ENCODE measurements around the gene STIP1.

Gene STIP1

GRCh38 chr11:64204464-64204989 is 18.6 kb downstream of the STIP1 start:
- no peaks in the 10 kb centered on the region for H3K36me3 Mint-ChIP-seq
- H3K27ac Mint-ChIP-seq, result peak overlapping the region; percentile 68
- peaks cover 60% of the 10 kb centered on the region for H3K4me1 Mint-ChIP-seq
- peak overlapping the region; percentile 91 for H3K4me3 Mint-ChIP-seq
- no peaks in the 10 kb centered on the region for H3K9me3 Mint-ChIP-seq
- ATAC-seq (peak; percentile 44), DNase-seq (ENCODE audit: low spot score in 2 of 2) (peak in 1 of 2 donors; percentile 61)

GRCh38 chr11:64206457-64207255 is 20.7 kb downstream of the STIP1 start, which contains the start of gene FERMT3:
Gene FERMT3 (plus strand): TSS chr11:64206721. CDS start chr11:64207365, 644 bp downstream.
- peak within 1 kb of the TSS; percentile 96 for H3K27ac Mint-ChIP-seq
- ATAC-seq (peak; percentile 56), DNase-seq (ENCODE audit: low spot score in 2 of 2) (peak; percentile 54 to 83)
- no peaks in the 10 kb centered on the region for H3K36me3 Mint-ChIP-seq
- no peaks in the 10 kb centered on the region for H3K9me3 Mint-ChIP-seq
- peak within 1 kb of the TSS; percentile 91 for H3K4me3 Mint-ChIP-seq
- H3K4me1 Mint-ChIP-seq, result peaks cover 66% of the 10 kb centered on the region

- no peaks in the 10 kb centered on the region for H3K36me3 Mint-ChIP-seq
- peak overlapping the region; percentile 91 for H3K4me3 Mint-ChIP-seq
- ATAC-seq, result peak; percentile 89
Observed at GRCh38 chr11:64207256-64208085, 21.5 kb downstream of the STIP1 start.

GRCh38 chr11:64208086-64208795 is 22.3 kb downstream of the STIP1 start:
- no peaks in the 10 kb centered on the region for H3K36me3 Mint-ChIP-seq
- no peak for ATAC-seq
- no peaks in the 10 kb centered on the region for H3K9me3 Mint-ChIP-seq
- H3K4me1 Mint-ChIP-seq, result peaks cover 75% of the 10 kb centered on the region
- H3K4me3 Mint-ChIP-seq, result peak overlapping the region; percentile 91
- DNase-seq (ENCODE audit: low spot score in 2 of 2), result no peak
- H3K27ac Mint-ChIP-seq, result peak overlapping the region; percentile 96

More at GRCh38 chr11:64207256-64208085, 21.5 kb downstream of the STIP1 start:
- Mint-ChIP-seq H3K27ac (peak overlapping the region; percentile 96), H3K4me1 (peaks cover 73% of the 10 kb centered on the region), H3K9me3 (no peaks in the 10 kb centered on the region)
- peak; percentile 70 to 93 for DNase-seq (ENCODE audit: low spot score in 2 of 2)

GRCh38 chr11:64208796-64209562 is 23.0 kb downstream of the STIP1 start:
- Mint-ChIP-seq H3K4me3 (peak overlapping the region; percentile 91), H3K27ac (peak overlapping the region; percentile 96), H3K4me1 (peaks cover 72% of the 10 kb centered on the region), H3K36me3 (no peaks in the 10 kb centered on the region), H3K9me3 (no peaks in the 10 kb centered on the region)
- DNase-seq (ENCODE audit: low spot score in 2 of 2), result no peak
- ATAC-seq, result no peak

GRCh38 chr11:64209563-64209843 is 23.5 kb downstream of the STIP1 start:
- H3K4me3 Mint-ChIP-seq, result peak overlapping the region; percentile 91
- DNase-seq (ENCODE audit: low spot score in 2 of 2) (no peak), ATAC-seq (no peak)
- no peaks in the 10 kb centered on the region for H3K36me3 Mint-ChIP-seq
- H3K27ac Mint-ChIP-seq, result peak overlapping the region; percentile 96
- H3K4me1 Mint-ChIP-seq, result peaks cover 71% of the 10 kb centered on the region
- H3K9me3 Mint-ChIP-seq, result no peaks in the 10 kb centered on the region

GRCh38 chr11:64210301-64211020 is 24.5 kb downstream of the STIP1 start:
- Mint-ChIP-seq H3K4me1 (peaks cover 75% of the 10 kb centered on the region), H3K27ac (peak overlapping the region; percentile 96)

GRCh38 chr11:64211181-64211872 is 25.4 kb downstream of the STIP1 start:
- H3K4me1 Mint-ChIP-seq, result peaks cover 67% of the 10 kb centered on the region
- no peaks in the 10 kb centered on the region for H3K36me3 Mint-ChIP-seq
- DNase-seq (ENCODE audit: low spot score in 2 of 2) (no peak), ATAC-seq (no peak)
- no peak overlapping the region for H3K4me3 Mint-ChIP-seq
- no peaks in the 10 kb centered on the region for H3K9me3 Mint-ChIP-seq
- peak overlapping the region; percentile 79 for H3K27ac Mint-ChIP-seq

More at GRCh38 chr11:64210301-64211020, 24.5 kb downstream of the STIP1 start:
- no peaks in the 10 kb centered on the region for H3K9me3 Mint-ChIP-seq
- ATAC-seq, result no peak
- no peak overlapping the region for H3K4me3 Mint-ChIP-seq
- no peak for DNase-seq (ENCODE audit: low spot score in 2 of 2)
- H3K36me3 Mint-ChIP-seq, result no peaks in the 10 kb centered on the region

- no peaks in the 10 kb centered on the region for H3K9me3 Mint-ChIP-seq
- peaks cover 36% of the 10 kb centered on the region for H3K4me1 Mint-ChIP-seq
- no peak for DNase-seq (ENCODE audit: low spot score in 2 of 2)
- ATAC-seq, result no peak
- H3K36me3 Mint-ChIP-seq, result peaks cover 11% of the 10 kb centered on the region
- H3K27ac Mint-ChIP-seq, result no peak overlapping the region
- no peak overlapping the region for H3K4me3 Mint-ChIP-seq
Observed at GRCh38 chr11:64216879-64217278, 30.9 kb downstream of the STIP1 start.

GRCh38 chr11:64218628-64219353 is 32.8 kb downstream of the STIP1 start:
- no peak for DNase-seq (ENCODE audit: low spot score in 2 of 2)
- ATAC-seq, result no peak
- peaks cover 30% of the 10 kb centered on the region for H3K36me3 Mint-ChIP-seq
- H3K4me3 Mint-ChIP-seq, result no peak overlapping the region
- H3K4me1 Mint-ChIP-seq, result peaks cover 22% of the 10 kb centered on the region
- H3K27ac Mint-ChIP-seq, result peak overlapping the region; percentile 86
- H3K9me3 Mint-ChIP-seq, result no peaks in the 10 kb centered on the region

- Mint-ChIP-seq H3K4me1 (peaks cover 23% of the 10 kb centered on the region), H3K27ac (peak overlapping the region; percentile 86), H3K4me3 (no peak overlapping the region), H3K36me3 (peaks cover 35% of the 10 kb centered on the region), H3K9me3 (no peaks in the 10 kb centered on the region)
- DNase-seq (ENCODE audit: low spot score in 2 of 2), result no peak
- no peak for ATAC-seq
Observed at GRCh38 chr11:64219354-64219684, 33.3 kb downstream of the STIP1 start.

- Mint-ChIP-seq H3K36me3 (peaks cover 40% of the 10 kb centered on the region), H3K9me3 (no peaks in the 10 kb centered on the region), H3K4me1 (peaks cover 23% of the 10 kb centered on the region), H3K27ac (peak overlapping the region; percentile 86), H3K4me3 (no peak overlapping the region)
- no peak for DNase-seq (ENCODE audit: low spot score in 2 of 2)
- no peak for ATAC-seq
Observed at GRCh38 chr11:64219755-64220154, 33.8 kb downstream of the STIP1 start.

GRCh38 chr11:64220271-64220670 is 34.3 kb downstream of the STIP1 start:
- Mint-ChIP-seq H3K27ac (no peak overlapping the region), H3K4me1 (peaks cover 23% of the 10 kb centered on the region), H3K9me3 (no peaks in the 10 kb centered on the region), H3K36me3 (peaks cover 45% of the 10 kb centered on the region), H3K4me3 (no peak overlapping the region)
- ATAC-seq (no peak), DNase-seq (ENCODE audit: low spot score in 2 of 2) (no peak)

All from stimulated activated effector memory CD8-positive, alpha-beta T cell treated with anti-CD3 and anti-CD28 coated beads, Interleukin-12 subunit alpha, Interleukin-12 subunit beta, amount 100 ng/mL, for 72 hours (primary cell).